ES-I3 (cell line): Measurements from ENCODE around the gene JAZF1.

Source experiments
- H3K36me3 ChIP-seq: 2 replicates; pipeline ENCODE4 v1.6.1; 2013; ENCODE audit warnings: mild to moderate bottlenecking, low read length, control low read depth, moderate library complexity; ENCODE audit not compliant: insufficient read depth
- H3K4me1 ChIP-seq: 2 replicates; pipeline ENCODE4 v1.6.1; 2013; ENCODE audit warnings: mild to moderate bottlenecking, control low read depth, low read length; ENCODE audit not compliant: insufficient read depth
- H3K9ac ChIP-seq: 2 replicates; pipeline ENCODE4 v1.6.1; 2013; ENCODE audit warnings: low read depth, mild to moderate bottlenecking, low read length, moderate library complexity
- H3K9me3 ChIP-seq: 2 replicates; pipeline ENCODE4 v1.6.1; 2013; ENCODE audit warnings: mild to moderate bottlenecking, low read length, moderate library complexity; ENCODE audit not compliant: control insufficient read depth, insufficient read depth

JAZF1 gene

DNA sequence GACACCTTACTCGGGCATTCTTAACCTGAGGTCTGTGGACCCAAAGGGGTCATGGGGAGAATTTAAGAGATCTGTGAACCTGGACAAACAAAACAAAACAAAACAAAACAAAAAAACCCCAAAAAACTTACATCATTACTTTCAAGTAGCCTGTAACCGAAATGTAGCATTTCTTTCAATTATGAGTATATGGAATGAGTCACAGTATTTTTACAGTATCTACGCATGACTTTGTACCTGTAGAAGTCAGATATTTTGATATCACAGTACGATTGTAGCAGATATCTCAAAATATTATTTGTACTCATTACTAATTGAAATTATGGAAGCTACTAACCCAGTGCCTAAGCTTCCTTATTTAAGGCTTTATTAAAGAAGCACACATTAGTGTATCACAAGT is 210.2 kb downstream of the JAZF1 start:
- H3K9me3 ChIP-seq: no peaks in the 10 kb centered on the region
- no peaks in the 10 kb centered on the region for H3K4me1 ChIP-seq
- H3K9ac ChIP-seq: no peak overlapping the region
- H3K36me3 ChIP-seq: no peaks in the 10 kb centered on the region

DNA sequence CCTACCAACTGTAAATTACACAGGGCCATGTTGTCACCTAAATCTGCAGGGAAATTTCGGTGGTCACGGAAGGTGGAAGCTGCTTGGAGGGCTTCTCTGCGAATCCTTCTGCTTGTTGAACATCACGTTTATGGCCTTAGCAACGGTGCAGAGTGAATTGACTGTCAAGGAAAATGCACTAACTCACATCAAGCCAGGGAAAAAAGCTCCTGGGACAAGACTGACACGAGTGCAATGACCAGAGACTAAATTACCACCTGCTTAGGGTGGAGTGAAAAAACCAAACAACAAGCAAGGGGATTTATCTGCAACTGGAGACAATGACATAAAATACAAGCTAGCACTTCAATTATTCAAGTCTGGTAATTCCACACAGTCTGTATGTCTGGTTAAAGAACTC is 211.2 kb downstream of the JAZF1 start:
- Histone ChIP-seq H3K36me3 (no peaks in the 10 kb centered on the region), H3K4me1 (no peaks in the 10 kb centered on the region), H3K9me3 (no peaks in the 10 kb centered on the region), H3K9ac (no peak overlapping the region)

- Histone ChIP-seq H3K36me3 (no peaks in the 10 kb centered on the region), H3K4me1 (no peaks in the 10 kb centered on the region), H3K9me3 (no peaks in the 10 kb centered on the region), H3K9ac (no peak overlapping the region)
Observed at GRCh38 chr7:27967639-27968038, 213.0 kb downstream of the JAZF1 start.

- H3K4me1 ChIP-seq: no peaks in the 10 kb centered on the region
- H3K9ac ChIP-seq: no peak overlapping the region
- H3K9me3 ChIP-seq: no peaks in the 10 kb centered on the region
- no peaks in the 10 kb centered on the region for H3K36me3 ChIP-seq
Observed at GRCh38 chr7:27966219-27966780, 214.3 kb downstream of the JAZF1 start.

GRCh38 chr7:27965650-27966049 is 214.9 kb downstream of the JAZF1 start:
- H3K4me1 ChIP-seq: no peaks in the 10 kb centered on the region
- H3K9me3 ChIP-seq: no peaks in the 10 kb centered on the region
- no peak overlapping the region for H3K9ac ChIP-seq
- no peaks in the 10 kb centered on the region for H3K36me3 ChIP-seq

GRCh38 chr7:27964820-27965219 is 215.8 kb downstream of the JAZF1 start:
- H3K9me3 ChIP-seq: no peaks in the 10 kb centered on the region
- no peaks in the 10 kb centered on the region for H3K36me3 ChIP-seq
- H3K4me1 ChIP-seq: no peaks in the 10 kb centered on the region
- H3K9ac ChIP-seq: no peak overlapping the region

- no peaks in the 10 kb centered on the region for H3K9me3 ChIP-seq
- no peak overlapping the region for H3K9ac ChIP-seq
- H3K4me1 ChIP-seq: no peaks in the 10 kb centered on the region
- H3K36me3 ChIP-seq: no peaks in the 10 kb centered on the region
Observed at GRCh38 chr7:27963056-27963455, 217.5 kb downstream of the JAZF1 start.

GRCh38 chr7:27962273-27962672 is 218.3 kb downstream of the JAZF1 start:
- no peak overlapping the region for H3K9ac ChIP-seq
- no peaks in the 10 kb centered on the region for H3K36me3 ChIP-seq
- no peaks in the 10 kb centered on the region for H3K9me3 ChIP-seq
- H3K4me1 ChIP-seq: no peaks in the 10 kb centered on the region

DNA sequence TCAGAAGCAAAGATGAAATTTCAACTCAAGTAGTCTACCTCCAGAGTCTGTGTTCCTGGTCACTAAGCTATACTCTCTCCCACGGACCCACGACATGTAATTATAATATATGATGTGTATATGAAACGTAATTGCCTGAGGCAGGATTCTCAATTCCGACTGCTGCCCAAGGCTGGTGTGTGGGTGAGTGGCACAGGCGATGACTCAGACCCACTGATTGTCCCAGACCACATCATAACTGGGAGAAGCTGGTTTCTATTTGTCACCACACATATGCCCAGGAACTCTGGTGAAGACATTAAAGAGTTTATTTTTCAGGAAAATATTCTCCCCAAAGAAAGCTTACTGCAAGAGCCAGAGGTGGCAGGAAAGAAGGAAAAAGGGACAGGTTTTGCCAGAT is 219.3 kb downstream of the JAZF1 start:
- no peak overlapping the region for H3K9ac ChIP-seq
- H3K36me3 ChIP-seq: no peaks in the 10 kb centered on the region
- H3K9me3 ChIP-seq: no peaks in the 10 kb centered on the region
- no peaks in the 10 kb centered on the region for H3K4me1 ChIP-seq

DNA sequence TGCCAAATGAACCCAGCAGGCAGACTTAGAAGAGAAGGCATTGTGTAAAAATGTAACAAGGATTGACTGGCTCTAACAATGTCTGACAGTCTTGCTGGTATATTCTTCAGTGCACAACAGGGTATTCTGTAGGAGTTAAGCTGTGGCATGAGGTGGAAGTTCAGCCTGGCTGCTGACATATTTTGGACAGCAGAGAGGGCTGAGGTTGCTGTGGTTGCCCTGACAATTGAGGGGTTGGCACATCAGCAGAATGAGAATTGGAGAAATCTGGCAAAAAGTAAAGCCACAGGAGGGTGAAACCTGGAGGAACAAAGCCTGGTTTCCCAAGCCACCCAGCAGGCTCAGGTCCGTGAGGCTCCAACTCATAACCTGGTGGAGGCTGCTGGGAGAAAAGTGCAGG is 220.2 kb downstream of the JAZF1 start:
- no peaks in the 10 kb centered on the region for H3K9me3 ChIP-seq
- no peaks in the 10 kb centered on the region for H3K4me1 ChIP-seq
- H3K36me3 ChIP-seq: no peaks in the 10 kb centered on the region

DNA sequence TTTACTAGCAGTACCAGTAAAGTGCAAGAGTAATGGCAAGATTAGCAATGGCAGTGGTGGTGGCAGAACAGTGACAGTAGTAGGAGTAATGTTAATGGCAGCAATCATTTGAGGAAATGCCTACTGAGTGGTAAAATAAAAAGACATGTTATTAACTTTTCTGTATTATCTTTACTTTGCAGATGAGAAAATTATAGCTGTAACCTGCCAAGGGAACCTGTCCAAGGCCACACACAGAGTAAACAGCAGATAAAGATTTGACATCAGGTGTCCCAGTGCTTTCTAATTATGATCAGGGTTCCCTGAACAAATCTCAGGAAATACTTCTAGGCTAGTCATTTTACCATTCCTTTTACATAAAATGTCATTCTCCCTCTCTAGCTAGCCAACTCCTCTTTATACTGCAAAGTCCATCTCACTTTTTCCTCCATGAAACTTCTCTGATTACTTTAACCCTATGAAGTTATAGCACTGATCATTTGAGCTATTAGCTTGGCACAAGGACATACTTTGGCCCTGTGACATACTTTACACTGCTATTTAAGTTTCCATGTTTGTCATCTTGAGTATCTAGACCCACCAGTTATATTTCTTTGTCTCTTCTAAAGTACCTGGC is 221.6 kb downstream of the JAZF1 start:
- Histone ChIP-seq H3K36me3 (no peaks in the 10 kb centered on the region), H3K4me1 (no peaks in the 10 kb centered on the region), H3K9ac (no peak overlapping the region), H3K9me3 (no peaks in the 10 kb centered on the region)

More for the DNA sequence above, 220.2 kb downstream of the JAZF1 start:
- H3K9ac ChIP-seq: no peak overlapping the region

DNA sequence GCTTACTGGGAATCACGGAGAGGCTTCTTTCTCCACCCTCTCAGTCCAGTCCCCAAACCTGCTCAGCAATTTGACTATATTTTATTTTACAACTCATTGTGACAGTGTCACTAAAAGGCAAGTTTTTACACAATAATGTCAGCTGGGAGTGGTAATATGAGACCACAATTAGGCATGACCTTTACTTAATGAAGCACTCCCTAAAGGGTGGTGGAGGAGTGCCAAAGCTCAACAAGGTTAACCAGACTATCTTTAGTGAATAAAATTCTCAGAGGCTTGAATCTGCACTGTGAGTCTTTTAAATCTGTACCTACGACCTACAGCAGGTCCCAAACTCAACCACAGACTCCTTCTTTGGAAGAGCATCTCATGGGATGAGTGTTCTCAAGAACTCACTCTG is 225.0 kb downstream of the JAZF1 start:
- H3K9ac ChIP-seq: no peak overlapping the region
- no peaks in the 10 kb centered on the region for H3K4me1 ChIP-seq
- H3K9me3 ChIP-seq: no peaks in the 10 kb centered on the region
- no peaks in the 10 kb centered on the region for H3K36me3 ChIP-seq

DNA sequence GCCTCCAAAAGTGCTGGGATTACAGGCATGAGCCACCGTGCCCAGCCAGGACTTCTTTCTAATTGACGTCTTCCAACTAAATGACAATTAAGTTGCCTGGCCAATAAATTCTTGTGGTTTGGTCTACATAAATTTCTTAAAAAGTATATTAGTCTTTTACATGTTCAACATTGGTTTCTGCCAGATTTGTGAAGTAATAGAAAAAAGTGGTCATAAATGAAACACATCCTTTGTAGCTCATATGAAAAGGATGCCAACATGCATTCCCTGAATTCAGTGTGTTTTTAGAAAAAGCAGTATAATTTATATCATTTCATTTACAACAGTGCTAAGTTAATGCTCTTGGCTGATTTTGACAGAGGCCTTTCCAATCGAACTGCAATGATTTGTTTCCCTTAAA is 225.6 kb downstream of the JAZF1 start:
- H3K4me1 ChIP-seq: no peaks in the 10 kb centered on the region
- H3K9me3 ChIP-seq: no peaks in the 10 kb centered on the region
- no peaks in the 10 kb centered on the region for H3K36me3 ChIP-seq
- no peak overlapping the region for H3K9ac ChIP-seq

DNA sequence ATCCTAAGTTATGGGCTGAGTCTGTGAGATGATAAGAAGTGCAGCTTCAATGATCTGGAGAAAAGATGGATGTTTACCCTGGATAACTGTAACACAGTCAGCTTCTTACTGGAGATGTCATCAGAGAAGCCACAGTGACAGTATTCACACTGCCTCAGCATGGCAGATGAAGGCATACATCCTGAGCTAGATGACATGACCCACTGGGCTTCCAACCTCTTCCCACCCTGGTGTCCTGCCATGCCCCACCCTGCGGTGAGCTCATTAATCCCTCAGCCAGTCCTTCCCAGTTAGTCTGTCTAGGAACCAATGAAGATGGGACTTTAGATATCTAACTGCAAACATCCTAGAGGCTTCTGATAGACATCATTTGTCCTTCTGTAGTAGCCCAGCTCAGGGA is 226.8 kb downstream of the JAZF1 start:
- Histone ChIP-seq H3K4me1 (no peaks in the 10 kb centered on the region), H3K36me3 (no peaks in the 10 kb centered on the region), H3K9ac (no peak overlapping the region), H3K9me3 (no peaks in the 10 kb centered on the region)

- Histone ChIP-seq H3K9me3 (no peaks in the 10 kb centered on the region), H3K36me3 (no peaks in the 10 kb centered on the region), H3K4me1 (no peaks in the 10 kb centered on the region), H3K9ac (no peak overlapping the region)
Observed at GRCh38 chr7:27953361-27953760, 227.2 kb downstream of the JAZF1 start.
